Uterus (tissue), 4 donors: ENCODE data around the gene EXTL2. TPM values are rescaled to one million over a fixed set of nuclear protein-coding genes. Genes with fewer than 3 reads are reported as not detected.

ENCODE experiments used
- DNase-seq, 2 donors: peaks; one replicate each; pipeline ENCODE4 v3.0.0-alpha.2; 2019 to 2020
- H3K27ac ChIP-seq, 2 donors: fragments of 200-600 bp; sonication (generic); 1 replicate in 1 of 2; 2 replicates in 1 of 2; pipeline ENCODE4 v1.5.1; 2016 to 2018
- H3K27me3 ChIP-seq, 2 donors: fragments of 200-600 bp; sonication (generic); one replicate each; pipeline ENCODE4 v1.5.1; 2018 to 2019; ENCODE audit warnings: control low read depth in 1 of 2
- H3K36me3 ChIP-seq, 2 donors: fragments of 200-600 bp; sonication (generic); one replicate each; pipeline ENCODE4 v1.5.1; 2019; ENCODE audit warnings: control low read depth in 1 of 2
- H3K4me1 ChIP-seq, 2 donors: fragments of 200-600 bp; sonication (generic); one replicate each; pipeline ENCODE4 v1.5.1; 2018 to 2019; ENCODE audit warnings: control low read depth in 1 of 2
- H3K4me3 ChIP-seq, 2 donors: fragments of 200-600 bp; sonication (generic); 1 replicate in 1 of 2; 2 replicates in 1 of 2; pipeline ENCODE4 v1.5.1; 2018 to 2019; ENCODE audit warnings: mild to moderate bottlenecking in 1 of 2
- H3K9me3 ChIP-seq, 2 donors: fragments of 200-600 bp; sonication (generic); one replicate each; pipeline ENCODE4 v1.5.1; 2019; ENCODE audit warnings: control low read depth in 1 of 2
- POLR2A ChIP-seq, 2 donors: fragments of 450-650 bp; IDR thresholded peaks; one replicate each; pipeline ENCODE4 v1.6.1; 2016; ENCODE audit warnings: antibody characterized with exemption in 2 of 2, mild to moderate bottlenecking in 1 of 2, moderate library complexity in 1 of 2
- intact Hi-C: fragments of 100-400 bp; cut with DNase I; formaldehyde crosslinking; loops from one replicate; pipeline ENCODE4 v1.15.1; 2023; ENCODE audit warnings: low total_unique reads
- total RNA-seq, 4 donors: library from RNA; depleted of rRNA in 3 of 4; stranded (reverse); fragments of >200 nt in 3 of 4; gene quantifications; one replicate each; pipeline versions ENCODE4 v1.1.0 to v1.2.4, GENCODE V29; 2014 to 2023
- TF ChIP-seq, protein P1 (sequence below), 4 experiments: fragments of 200-600 bp in 2 of 4; fragments of 450-650 bp in 2 of 4; sonication (generic) in 2 of 4; IDR thresholded peaks; one replicate each; pipeline ENCODE4 v1.5.1; 2016 to 2019; ENCODE audit warnings: antibody characterized with exemption in 4 of 4, mild to moderate bottlenecking in 2 of 4, moderate library complexity in 1 of 4
- donor health status: DM: yes; HTN: yes; CAD: no.

Gene EXTL2
- 10 to 100 TPM in 3 of 4 donors, 1 to 10 TPM in 1; 6.4 to 63.3 (median 18.9) TPM for total RNA-seq

- no peaks in the 10 kb centered on the region for H3K9me3 ChIP-seq
- peak; percentile 77 to 82 for DNase-seq
- peak in 1 of 2 donors; percentile 34 for TF ChIP-seq POLR2A (IDR thresholded peaks at IDR 0.05)
- TF ChIP-seq, protein P1, sequence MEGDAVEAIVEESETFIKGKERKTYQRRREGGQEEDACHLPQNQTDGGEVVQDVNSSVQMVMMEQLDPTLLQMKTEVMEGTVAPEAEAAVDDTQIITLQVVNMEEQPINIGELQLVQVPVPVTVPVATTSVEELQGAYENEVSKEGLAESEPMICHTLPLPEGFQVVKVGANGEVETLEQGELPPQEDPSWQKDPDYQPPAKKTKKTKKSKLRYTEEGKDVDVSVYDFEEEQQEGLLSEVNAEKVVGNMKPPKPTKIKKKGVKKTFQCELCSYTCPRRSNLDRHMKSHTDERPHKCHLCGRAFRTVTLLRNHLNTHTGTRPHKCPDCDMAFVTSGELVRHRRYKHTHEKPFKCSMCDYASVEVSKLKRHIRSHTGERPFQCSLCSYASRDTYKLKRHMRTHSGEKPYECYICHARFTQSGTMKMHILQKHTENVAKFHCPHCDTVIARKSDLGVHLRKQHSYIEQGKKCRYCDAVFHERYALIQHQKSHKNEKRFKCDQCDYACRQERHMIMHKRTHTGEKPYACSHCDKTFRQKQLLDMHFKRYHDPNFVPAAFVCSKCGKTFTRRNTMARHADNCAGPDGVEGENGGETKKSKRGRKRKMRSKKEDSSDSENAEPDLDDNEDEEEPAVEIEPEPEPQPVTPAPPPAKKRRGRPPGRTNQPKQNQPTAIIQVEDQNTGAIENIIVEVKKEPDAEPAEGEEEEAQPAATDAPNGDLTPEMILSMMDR (IDR thresholded peaks at IDR 0.05), result no peak
- peak within 1 kb of the TSS; percentile 70 to 84 for H3K4me3 ChIP-seq
- H3K27me3 ChIP-seq, result no peaks in the 10 kb centered on the region
- peaks cover 0 to 4% of the 10 kb centered on the region in 2 donors for H3K4me1 ChIP-seq
- intact Hi-C loops, result no loop called here
- no peaks in the 10 kb centered on the region for H3K36me3 ChIP-seq
- H3K27ac ChIP-seq, result peak within 1 kb of the TSS; percentile 90 to 93
These were observed at the start of gene EXTL2 for GRCh38 chr1:100894603-100895539. Gene EXTL2, minus strand, starts transcription at chr1:100894842. Its CDS starts 6,085 bp downstream, at chr1:100888757.

- Histone ChIP-seq H3K4me1 (no peaks in the 10 kb centered on the region), H3K27ac (no peak overlapping the region), H3K4me3 (no peak overlapping the region), H3K27me3 (no peaks in the 10 kb centered on the region), H3K9me3 (no peaks in the 10 kb centered on the region), H3K36me3 (no peaks in the 10 kb centered on the region)
- TF ChIP-seq, protein P1 (IDR thresholded peaks at IDR 0.05), result no peak
- TF ChIP-seq POLR2A (IDR thresholded peaks at IDR 0.05), result no peak
- intact Hi-C loops, result no loop called here
- no peak for DNase-seq
These were observed 48.9 kb upstream of the EXTL2 start for GRCh38 chr1:100943533-100943932.

GRCh38 chr1:100942304-100943046 lies 47.8 kb upstream of the EXTL2 start:
- intact Hi-C loops, result no loop called here
- no peak overlapping the region for H3K27ac ChIP-seq
- DNase-seq, result no peak

DNA sequence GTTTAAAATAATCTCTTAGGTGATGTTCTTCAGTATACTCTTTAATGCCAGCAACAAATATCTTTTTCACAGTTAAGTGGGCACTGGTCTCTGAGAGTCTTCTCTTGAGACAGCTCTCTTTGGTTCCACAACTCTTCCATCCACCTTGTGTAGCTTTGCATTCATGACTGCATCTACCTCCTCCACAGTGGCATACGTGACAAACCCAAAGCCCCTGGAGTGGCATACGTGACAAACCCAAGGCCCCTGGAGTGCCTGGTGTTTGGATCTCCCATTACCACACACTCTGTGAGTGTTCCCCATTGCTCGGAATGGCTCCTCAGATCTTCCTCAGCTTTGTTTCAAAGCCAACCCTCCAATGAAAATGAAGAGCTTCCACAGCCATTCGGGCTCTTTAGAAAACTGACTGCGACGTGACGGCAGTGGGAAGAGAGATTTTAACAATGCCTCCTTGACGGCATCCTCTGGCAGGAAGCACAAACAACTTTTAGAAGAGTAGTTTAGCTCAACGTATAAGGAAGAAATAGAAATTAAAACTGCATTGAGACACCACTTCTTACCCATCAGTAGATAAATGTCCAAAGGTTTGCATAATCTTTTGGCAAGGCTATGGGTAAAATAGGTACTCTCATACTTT lies 47.1 kb upstream of the EXTL2 start:
- Histone ChIP-seq H3K4me1 (no peaks in the 10 kb centered on the region), H3K27me3 (no peaks in the 10 kb centered on the region), H3K4me3 (no peak overlapping the region), H3K36me3 (no peaks in the 10 kb centered on the region), H3K9me3 (no peaks in the 10 kb centered on the region), H3K27ac (no peak overlapping the region)
- TF ChIP-seq, protein P1 (IDR thresholded peaks at IDR 0.05), result no peak
- TF ChIP-seq POLR2A (IDR thresholded peaks at IDR 0.05), result no peak
- intact Hi-C loops, result no loop called here
- DNase-seq, result no peak

More at GRCh38 chr1:100942304-100943046, 47.8 kb upstream of the EXTL2 start:
- no peaks in the 10 kb centered on the region for H3K27me3 ChIP-seq
- no peaks in the 10 kb centered on the region for H3K4me1 ChIP-seq
- TF ChIP-seq POLR2A (IDR thresholded peaks at IDR 0.05), result no peak
- H3K9me3 ChIP-seq, result no peaks in the 10 kb centered on the region
- H3K4me3 ChIP-seq, result no peak overlapping the region
- H3K36me3 ChIP-seq, result no peaks in the 10 kb centered on the region

DNA sequence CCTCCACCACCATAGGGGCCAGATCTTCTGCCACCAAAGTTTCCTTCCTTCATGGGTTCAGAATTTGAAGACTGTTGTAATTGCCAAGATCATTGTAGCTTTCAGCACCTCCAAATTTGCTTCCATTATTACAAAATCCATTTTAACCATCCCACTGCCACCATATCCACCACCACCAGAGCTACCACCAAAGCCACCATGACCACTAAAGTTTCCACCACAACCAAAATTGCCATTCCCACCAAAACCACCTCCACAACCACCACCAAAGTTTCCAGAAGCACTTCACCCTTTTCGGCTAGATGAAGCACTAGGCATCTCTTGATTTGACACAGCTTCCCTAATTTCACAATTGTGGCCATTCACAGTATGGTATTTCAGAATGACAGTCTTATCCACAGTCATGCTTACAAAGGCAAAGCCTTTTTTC lies 46.5 kb upstream of the EXTL2 start:
- no peak for TF ChIP-seq POLR2A (IDR thresholded peaks at IDR 0.05)
- TF ChIP-seq, protein P1 (IDR thresholded peaks at IDR 0.05), result no peak
- Histone ChIP-seq H3K9me3 (no peaks in the 10 kb centered on the region), H3K36me3 (no peaks in the 10 kb centered on the region), H3K4me1 (no peaks in the 10 kb centered on the region), H3K27me3 (no peaks in the 10 kb centered on the region), H3K4me3 (no peak overlapping the region), H3K27ac (no peak overlapping the region)
- no peak for DNase-seq
- intact Hi-C loops, result no loop called here
